GM18498 (cell line): ENCODE measurements around the gene HDAC10.

ENCODE experiments used
- ATAC-seq: cut with Tn5 transposase; IDR thresholded peaks from one replicate; pipeline ENCODE4 v1.9.1; 2021; ENCODE audit warnings: mild to moderate bottlenecking, moderate library complexity; ENCODE audit not compliant: unreplicated experiment

Gene HDAC10

DNA sequence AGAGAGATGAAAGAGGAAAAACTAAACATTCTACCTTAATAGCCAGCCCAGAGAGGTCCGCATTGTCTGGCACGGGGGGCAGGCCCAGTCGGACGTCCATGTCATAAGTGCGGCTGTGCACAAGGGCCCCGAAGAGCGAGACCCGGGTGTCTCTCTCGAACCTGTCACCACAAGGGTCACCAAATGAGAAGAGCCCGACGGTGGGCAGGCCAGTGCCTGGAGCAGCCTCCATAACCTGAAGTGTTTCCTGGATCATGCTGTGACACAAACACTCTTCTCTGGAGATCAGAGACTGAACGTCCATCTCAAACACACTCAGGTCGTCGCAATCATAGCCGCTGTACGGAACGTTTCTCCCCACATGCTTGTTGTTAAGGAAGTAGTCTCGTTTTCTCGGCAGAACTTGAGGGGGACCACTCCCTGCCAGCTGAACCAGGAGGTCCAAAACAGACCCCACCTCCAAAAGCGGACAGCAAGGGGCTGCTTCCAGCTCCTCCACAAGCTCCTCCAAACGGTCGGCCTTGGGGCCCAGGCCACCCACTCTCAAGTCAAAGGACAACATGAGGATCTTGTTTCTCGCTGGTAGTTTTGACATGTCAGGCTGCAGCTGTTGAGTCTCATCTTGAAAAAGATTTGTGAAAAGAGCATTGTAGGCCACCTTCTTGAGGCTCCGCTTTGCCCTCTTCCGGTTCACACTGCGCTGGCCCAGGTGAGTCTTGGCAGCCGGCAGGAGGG is 7.2 kb downstream of the HDAC10 start:
- ATAC-seq: no peak

DNA sequence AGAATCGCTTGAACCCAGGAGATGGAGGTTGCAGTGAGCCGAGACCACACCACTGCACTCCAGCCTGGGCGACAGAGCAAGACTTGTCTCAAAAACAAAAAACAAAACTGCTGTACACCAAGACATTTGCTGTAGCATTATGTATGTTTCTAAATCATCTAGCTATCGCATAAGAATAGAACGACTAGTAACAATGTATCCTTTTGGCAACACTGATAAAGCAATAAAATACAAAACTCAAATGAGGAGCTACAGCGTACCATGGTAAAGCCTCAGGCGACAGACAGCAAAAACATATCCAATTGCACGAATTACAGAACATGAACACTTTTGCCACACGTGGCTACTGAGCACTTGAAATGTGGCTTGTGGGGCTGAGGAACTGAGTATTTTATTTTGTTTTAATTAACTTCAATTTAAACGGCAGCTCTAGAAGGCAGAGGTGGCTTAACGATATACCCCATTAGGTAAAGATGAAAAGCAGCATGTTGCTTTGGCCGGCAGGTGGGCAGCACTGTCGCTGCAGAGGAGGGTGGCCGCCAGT is 8.6 kb downstream of the HDAC10 start:
- no peak for ATAC-seq

DNA sequence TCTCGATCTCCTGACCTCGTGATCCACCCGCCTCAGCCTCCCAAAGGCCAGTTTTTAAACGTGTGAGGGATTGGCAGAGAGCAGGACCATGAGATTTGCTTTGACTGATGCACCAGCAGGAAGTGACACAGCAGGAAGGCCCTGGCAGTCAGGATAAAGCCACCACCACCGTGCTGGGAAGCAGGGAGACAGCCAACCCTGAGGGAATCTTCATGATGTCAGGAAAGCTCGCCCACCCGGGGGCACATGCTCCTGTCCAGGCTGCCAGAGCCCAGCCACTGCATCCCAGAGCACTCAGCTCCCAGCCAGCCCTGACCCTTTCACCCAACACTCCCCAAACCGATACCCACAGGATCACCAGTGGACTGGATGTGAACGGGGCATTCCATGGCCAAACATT is 12.3 kb downstream of the HDAC10 start:
- no peak for ATAC-seq

DNA sequence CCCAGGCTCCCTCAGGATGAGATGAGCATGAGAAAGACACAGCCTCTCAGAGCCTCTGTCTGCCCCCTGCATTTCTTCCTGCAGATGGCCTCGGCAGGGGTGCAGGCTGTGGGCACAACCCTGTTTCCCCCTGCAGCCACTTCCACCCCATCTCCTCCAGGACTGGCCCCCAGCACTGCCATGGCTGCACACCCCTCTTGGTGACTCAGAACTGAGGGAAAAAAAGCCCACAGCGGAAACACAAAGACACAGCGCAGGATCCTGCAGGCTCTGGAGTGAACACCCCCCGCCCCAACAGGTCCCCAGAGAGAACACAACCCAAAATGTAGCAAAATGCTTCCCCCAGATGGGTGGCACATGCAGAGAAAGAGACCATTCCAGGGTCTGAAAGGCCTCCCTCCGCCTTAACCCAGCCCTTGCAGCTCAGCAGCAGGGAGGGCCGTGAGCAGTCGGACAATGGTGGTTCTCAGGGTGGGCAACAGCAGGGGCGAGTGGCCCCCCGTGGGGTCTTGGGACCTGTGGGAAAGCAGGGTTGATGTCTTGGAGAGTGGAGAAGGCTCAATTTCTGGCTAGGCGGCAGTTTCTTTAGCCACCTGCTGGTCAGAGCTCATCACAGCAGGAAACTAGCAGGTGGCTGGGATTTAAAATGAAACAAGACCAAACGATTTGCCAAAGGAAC is 14.2 kb downstream of the HDAC10 start:
- no peak for ATAC-seq

DNA sequence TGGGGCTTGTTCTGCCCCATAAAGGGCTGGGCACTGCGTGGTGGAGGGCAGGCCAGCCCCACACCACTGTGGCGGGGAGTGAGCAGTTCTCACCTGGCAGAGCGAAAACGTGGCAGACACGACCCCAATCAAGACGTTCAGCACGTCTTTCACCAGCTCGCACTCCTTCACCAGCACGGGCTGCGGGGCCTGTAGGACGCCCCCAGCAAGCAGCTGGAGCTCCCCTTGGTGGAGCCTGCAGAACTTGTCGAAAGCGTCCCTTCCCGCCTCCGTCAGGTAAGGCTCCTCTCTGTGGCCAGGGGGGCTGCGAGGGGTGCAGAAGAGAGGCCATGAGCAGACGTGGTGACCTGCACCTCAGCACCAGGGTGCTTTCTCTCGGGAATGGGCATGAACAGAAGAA is 17.8 kb downstream of the HDAC10 start:
- no peak for ATAC-seq

DNA sequence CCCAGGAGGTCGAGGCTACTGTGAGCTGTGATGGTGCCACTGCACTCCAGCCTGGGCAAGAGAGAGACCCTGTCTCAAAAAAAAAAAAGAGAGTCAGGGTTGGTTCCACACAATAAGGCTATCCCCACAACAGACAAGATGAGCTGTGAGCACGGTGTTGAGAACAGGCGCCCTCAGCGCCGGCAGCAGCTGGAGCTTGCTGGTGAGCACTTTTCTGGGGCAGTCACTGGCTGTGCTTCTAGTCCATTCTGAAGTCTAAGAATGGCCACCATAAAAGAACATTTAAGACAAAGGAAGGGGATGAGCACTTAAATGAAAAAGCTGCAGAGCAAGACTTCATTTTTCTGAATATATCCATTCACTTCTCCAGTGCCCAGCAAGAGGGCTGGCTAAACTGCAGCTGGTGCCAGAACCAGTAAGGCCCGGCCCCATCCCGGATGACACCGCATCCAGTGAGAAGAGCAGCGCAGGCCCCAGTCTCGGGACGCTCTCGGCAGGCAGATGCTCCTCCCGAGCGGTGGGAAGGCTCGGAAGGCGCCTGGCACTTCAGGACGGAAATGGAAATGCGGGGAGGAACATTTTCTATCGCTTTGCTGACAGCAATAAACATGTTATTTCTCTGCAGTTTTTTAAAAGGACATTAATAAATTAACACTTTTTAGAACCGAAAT is 18.4 kb downstream of the HDAC10 start:
- no peak for ATAC-seq

DNA sequence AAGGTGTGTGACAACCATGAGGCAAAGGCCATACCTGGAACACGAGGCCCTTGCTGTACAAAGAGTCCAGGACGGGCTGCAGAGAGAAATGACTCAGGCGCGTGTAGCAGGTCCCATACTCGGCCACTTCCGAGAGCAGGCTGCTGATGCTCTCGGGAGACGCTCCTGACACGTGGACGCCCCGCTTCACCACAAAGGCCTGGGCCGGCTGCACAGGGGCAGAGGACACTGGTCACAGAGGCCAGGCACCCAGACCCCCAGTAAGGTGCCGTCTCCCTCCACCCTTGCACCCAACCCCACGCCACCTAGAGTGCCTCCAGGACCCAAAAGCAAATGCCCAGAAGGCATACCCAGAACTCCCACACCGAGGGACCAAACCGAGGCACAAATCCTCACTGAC is 21.7 kb downstream of the HDAC10 start:
- ATAC-seq: no peak

DNA sequence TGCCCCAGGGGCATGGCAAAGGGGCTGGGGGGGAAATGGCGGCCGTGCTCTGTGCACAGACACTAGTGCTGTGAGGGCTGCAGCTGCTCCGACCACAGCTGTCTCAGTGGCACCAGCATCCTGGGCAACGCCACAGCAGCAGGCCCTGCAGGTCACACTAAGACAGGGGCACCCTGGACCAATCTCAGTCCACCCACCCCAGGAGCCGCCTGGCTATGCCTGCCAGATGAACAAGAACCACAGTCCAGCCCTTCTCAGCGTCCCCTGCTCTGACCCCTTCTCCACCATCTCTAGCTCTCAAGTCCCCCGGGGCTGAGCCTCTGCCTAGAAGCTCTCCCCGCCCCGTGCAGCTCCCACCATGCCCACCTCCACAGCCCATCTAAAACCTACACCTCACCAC is 22.7 kb downstream of the HDAC10 start:
- ATAC-seq: no peak

DNA sequence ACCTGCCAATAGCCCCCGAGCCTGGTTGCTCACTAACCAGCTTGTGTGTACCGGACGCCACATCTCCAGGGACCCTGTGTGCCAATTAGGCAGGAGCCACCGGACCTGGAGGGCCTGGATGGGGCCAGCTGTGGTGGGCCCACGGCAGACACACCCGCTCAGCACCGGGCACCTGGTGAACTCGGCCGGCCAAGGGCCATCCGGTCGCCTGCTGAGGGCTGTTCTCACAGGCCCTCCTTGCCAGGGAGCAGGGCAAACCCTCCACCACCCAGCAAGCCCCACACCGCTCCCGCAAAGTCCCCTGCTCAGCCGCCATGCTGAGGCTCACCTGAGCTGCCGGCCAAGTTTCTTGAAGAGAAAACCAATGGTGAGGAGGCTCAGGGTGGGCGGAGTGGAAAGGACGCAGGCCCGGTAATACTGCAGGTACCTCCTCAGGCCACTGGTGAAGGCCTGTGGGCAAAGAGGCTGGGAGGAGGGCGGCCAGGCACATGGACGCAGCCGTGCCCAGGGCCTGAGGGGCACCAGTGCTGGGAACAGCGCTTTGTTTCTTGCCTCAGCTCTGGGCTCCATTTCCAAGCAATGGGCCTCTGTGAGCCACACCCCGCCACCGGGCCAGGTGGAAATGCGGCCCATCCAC is 23.4 kb downstream of the HDAC10 start:
- ATAC-seq: no peak

DNA sequence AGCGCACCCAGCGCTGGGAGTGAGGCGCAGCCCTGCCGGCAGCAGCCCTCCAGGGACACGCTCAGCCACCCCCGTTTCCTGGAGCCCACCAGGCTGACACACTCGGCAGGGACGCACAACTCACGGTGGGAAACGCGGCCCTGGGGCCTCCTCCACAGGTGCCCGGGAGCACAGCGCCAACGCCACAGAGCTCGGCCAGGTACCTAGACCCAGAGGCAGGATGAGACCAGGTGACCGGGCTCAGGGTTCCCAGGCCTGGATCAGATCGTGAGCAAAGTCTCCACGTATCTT is 24.2 kb downstream of the HDAC10 start:
- no peak for ATAC-seq

DNA sequence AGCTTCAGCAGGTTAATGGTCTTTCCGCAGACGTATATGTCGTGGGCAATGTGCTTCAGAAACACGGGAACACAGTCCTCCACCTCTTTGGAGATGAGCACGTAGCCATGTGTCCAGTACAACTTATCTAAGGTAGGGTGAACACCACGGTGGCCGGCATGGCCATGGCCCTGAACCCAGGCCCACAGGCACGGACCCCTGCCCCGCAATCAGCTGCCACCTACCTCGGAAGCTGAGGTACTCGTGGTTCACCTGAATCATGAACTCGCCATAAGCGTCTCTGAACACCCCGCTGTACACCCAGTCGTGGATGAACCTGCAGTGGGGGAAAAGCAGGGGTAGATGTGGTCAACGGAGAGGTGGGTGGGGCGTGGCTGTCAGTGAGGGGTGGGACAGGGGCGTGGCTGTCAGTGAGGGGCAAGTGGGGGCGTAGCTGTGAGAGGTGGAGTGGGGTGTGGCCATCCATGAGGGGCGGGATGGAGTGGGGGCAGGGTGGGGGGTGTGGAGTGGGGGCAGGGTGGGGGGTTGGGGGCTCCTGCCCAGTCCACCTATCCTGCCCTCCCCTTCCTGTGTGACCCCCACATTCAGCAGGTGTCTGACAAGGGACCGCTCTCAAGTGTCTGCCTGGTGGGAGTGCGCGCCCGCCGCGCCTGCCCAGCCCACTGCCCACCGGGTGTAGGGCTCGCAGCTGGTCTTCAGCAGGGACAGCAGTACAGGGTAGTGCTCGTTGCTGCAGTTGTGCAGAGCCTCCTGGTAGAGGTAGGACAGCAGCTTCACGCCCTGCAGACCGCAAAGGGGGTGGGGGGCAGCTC is 24.8 kb downstream of the HDAC10 start:
- ATAC-seq: no peak

DNA sequence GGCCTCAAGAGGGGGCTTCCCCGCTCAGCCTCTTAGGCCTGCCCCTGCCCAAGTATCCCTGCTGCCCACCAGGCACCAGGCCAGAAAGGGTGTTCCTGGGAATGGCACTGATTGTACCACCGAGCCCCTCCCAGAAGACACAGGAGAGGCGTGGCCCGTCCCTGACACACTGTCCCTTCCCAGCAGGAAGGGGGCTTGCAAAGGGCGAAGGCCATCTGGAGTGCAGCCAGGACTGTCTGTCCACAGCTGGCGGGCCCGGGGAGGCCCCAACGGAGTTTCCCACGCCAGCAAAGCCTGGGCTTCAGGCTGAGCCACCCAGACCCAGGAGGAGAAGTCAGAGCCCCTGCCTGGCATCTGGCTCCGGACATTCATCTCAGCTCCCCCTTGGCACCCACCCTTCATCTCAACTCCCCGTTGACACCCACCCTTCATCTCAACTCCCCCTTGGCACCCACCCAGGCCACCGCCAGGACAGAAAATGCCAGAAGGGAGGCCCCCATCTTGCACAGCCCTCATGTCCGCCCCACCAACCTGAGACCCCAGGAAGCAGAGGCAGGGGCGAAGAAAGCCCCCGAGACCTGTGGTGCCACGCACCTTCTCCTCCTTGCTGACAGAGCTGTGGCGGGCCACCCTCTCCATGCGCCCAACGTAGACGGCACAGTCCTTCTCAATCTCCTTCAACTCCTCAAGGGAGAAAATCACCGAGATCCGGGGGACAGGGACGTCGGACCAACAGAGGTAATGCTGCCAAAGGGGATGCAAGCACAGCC is 25.7 kb downstream of the HDAC10 start:
- ATAC-seq: no peak

DNA sequence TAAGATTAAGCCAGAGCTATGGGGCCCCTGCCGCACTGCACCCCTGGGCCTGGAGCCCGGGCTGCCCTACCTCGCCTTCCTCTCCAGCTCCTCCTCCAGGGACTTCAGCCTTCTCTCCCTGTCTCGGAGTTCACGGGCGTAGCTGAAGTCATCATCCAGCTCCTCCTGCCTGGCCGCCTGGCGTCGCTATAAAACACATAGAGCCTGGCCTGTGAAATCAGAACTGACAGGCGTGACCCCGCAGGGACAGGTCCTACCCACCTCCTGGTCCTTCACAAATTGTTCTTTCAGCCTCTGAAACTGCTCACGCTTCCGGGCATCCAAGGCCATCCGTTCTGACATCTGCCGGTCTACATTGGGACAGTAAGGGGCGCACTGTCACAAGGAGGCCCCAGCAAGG is 27.0 kb downstream of the HDAC10 start:
- ATAC-seq: no peak

DNA sequence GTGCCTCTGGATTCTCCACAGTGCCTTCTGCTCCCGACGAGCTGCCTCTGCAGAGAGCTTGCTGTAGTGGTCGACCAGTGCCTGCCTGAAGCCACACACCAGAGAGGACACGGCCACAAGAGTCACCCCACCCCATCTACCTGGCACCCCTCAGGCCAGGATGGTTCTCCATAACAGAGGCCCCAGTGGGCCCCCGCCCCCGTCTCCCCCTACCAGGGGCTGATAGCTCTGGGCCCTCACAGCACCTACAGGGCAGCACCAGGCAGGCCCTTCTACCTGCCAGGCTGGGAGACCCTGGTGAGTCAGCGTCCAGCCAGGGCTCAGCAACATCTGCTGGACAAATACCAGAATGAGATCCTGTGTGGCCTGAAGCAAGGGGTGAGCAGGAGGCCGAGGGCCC is 28.6 kb downstream of the HDAC10 start:
- no peak for ATAC-seq

DNA sequence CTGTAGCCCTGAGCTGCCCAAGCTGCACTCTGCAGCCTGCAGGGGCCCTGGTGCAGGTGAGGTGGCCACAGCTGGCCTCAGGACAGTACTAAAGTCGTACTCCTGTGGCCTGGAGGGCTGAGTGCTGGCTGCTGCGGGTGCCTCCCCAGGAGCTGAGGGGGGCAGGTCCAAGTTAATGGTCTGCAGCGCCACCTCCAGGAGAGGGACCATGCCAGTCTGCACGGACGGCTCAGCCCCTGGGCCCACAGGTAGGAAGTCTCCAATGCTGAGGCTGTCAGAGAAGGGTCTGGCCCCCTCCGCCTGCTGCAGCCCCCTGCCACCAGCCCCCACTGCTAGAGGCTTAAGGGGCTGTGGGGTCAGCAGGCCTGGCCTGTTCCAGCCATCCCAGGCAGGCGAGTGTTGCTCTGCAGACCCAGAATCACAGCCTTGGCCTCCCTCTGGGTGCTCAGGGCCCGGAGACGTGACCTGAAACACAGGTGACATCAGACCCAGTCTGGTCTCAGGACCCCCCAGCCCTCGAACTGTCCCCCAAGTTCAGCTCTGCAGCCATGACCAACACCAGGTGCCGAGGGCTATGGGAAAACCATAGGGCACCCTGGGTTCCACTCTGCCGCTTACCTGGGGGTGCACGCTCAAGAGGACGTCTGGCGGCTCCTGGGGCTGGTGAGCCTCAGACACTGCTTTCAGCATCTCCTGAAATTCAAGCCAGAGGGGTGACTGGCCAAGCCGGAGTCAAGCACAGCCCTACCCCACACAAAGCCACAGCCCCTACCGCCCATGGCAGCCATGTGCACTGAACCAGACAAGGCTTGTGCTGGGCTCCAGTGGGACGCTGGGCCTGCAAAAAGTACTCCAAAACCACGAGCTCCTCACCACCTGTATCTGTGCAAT is 29.4 kb downstream of the HDAC10 start:
- no peak for ATAC-seq

DNA sequence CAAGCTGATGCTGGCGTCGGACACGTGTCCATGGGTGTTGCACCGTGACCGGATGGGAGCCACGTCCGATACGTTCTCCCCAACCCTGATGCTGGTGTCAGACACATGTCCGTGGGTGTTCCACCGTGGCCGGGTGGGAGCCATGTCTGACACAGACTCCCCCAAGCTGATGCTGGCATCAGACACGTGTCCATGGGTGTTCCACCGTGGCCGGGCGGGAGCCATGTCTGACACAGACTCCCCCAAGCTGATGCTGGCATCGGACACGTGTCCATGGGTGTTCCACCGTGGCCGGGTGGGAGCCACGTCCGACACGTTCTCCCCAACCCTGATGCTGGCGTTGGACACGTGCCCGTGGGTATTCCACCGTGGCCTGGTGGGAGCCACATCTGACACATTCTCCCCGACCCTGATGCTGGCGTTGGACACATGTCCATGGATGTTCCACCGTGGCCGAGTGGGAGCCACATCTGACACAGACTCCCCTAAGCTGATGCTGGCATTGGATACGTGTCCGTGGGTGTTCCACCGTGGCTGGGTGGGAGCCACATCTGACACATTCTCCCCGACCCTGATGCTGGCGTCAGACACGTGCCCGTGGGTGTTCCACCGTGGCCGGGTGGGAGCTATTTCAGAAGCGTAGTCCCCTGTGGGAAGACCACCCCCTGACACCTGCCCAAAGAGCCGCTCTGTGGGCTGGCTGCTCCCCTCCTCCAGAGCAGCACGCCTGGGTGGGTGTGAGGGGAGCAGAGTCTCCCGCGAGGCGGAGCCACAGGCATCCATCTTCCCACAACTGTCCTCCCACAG is 30.3 kb downstream of the HDAC10 start:
- ATAC-seq: no peak

DNA sequence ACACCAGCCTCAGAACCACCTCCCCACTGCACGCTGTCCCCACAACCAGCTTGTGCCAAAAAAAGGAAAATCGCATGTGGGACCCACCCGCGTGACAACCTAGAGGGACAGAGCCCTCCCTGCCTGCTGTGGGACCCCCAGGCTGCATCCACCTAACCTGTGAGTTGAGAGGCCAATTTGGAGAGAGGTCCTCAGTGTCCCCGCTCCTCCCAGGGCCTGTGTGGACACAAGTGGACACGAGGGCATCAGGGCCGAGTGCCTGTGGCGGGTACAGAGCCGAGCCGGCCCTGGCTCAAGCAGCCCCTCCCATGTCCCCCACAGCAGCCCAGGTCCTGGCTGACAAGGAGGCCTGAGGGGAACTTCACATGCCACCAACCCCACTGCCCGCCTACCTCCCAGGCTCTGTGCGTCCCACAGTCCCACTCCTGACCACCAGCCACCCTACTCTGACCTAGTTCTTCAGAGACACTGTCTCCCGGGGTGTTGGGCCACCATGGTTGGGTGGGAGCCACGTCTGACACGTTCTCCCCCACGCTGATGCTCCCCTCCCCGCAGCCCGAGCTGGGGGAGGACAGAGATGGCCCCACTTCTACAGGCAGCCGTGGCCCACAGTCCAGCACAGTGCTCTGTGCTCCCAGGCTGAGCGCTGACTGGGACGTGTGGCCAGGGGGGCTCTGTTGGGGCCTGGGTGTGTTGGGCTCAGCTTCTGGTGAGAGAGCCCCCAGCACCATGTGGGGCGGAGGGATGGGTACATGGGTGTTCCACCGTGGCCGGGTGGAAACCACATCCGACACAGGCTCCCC is 31.1 kb downstream of the HDAC10 start:
- ATAC-seq: no peak
